SJCRH30 (cell line): ENCODE measurements around the gene BCKDHB. TPM values are rescaled to one million over a fixed set of nuclear protein-coding genes. Genes with fewer than 3 reads are reported as not detected.
A peak's percentile ranks its signal among the peaks of the same experiment; 100 is the strongest.

ENCODE experiments used
- DNase-seq, 2 experiments: peaks; one replicate each; pipeline ENCODE4 v3.0.0-alpha.2; 2015 to 2020
- H3K27ac ChIP-seq: fragments of 250-450 bp; sonication (Bioruptor Pico); 2 replicates; pipeline ENCODE4 v1.5.1; 2020; ENCODE audit warnings: mild to moderate bottlenecking, moderate library complexity
- H3K27me3 ChIP-seq: fragments of 250-450 bp; sonication (Bioruptor Pico); 2 replicates; pipeline ENCODE4 v1.5.1; 2020; ENCODE audit warnings: mild to moderate bottlenecking, moderate library complexity
- H3K36me3 ChIP-seq: fragments of 250-450 bp; sonication (Bioruptor Pico); 2 replicates; pipeline ENCODE4 v1.5.1; 2020; ENCODE audit warnings: mild to moderate bottlenecking, moderate library complexity
- H3K4me1 ChIP-seq: fragments of 250-450 bp; sonication (Bioruptor Pico); 2 replicates; pipeline ENCODE4 v1.5.1; 2020; ENCODE audit warnings: mild to moderate bottlenecking, moderate library complexity
- H3K4me3 ChIP-seq: fragments of 250-450 bp; sonication (Bioruptor Pico); 2 replicates; pipeline ENCODE4 v1.5.1; 2020; ENCODE audit warnings: mild to moderate bottlenecking, moderate library complexity
- H3K9me3 ChIP-seq: fragments of 250-450 bp; sonication (Bioruptor Pico); replicated peaks from 2 replicates; pipeline ENCODE4 v1.5.1; 2020; ENCODE audit warnings: mild to moderate bottlenecking, moderate library complexity
- total RNA-seq: library from RNA; depleted of rRNA; stranded (reverse); fragments of >200 nt; shearing (Covaris generic); gene quantifications from 2 replicates; pipeline ENCODE4 v1.2.3, GENCODE V29; 2014

Gene BCKDHB
- total RNA-seq, 1 experiment from 2014 or later, result 26.8 TPM

DNA sequence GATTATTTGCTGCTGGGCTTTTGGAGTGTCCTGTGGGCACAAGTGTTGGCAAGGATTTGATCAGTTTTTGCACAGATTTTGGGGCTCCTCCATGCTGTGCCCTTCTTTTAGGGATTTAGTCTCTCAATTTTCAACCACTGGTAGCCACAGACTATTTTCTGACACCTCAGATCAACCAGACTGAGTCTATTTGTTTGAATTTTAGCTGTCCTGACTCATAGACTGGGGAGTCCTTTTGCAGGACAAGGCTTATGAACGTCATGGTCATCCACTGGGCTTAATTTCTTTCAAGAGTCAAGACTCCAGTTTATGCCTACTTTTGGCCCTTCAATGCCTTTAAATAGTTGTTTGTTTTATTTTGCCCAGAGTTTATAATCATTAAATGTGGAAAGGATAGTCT, 59.3 kb downstream of the BCKDHB start:
- H3K4me1 ChIP-seq, result peaks cover 19% of the 10 kb centered on the region
- H3K9me3 ChIP-seq, result no peaks in the 10 kb centered on the region
- H3K4me3 ChIP-seq, result no peak overlapping the region
- peaks cover 12% of the 10 kb centered on the region for H3K36me3 ChIP-seq
- no peak for DNase-seq
- H3K27me3 ChIP-seq, result no peaks in the 10 kb centered on the region
- peak overlapping the region; percentile 51 for H3K27ac ChIP-seq

DNA sequence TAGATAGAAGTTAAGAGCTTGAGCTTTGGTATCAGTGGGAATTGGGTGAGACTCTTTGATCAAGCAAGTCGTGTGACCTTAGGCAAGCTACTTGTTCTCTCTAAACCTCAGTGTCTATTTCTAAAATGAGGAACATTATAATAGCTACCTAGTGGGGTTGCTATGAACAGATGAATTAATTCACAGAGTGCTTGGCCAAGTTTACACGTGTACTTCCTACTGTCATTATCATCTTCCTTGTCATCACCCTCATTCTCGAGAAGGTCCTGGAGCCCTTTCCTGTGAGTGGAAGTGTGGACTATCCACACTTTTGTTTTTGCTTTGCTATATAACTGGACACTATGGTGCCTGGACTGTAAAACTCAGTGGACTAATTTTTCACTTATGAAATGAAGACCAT, 64.0 kb downstream of the BCKDHB start:
- no peak overlapping the region for H3K27ac ChIP-seq
- H3K4me3 ChIP-seq, result no peak overlapping the region
- no peak for DNase-seq
- no peaks in the 10 kb centered on the region for H3K27me3 ChIP-seq
- peaks cover 25% of the 10 kb centered on the region for H3K36me3 ChIP-seq
- H3K9me3 ChIP-seq, result no peaks in the 10 kb centered on the region
- H3K4me1 ChIP-seq, result peaks cover 7% of the 10 kb centered on the region

DNA sequence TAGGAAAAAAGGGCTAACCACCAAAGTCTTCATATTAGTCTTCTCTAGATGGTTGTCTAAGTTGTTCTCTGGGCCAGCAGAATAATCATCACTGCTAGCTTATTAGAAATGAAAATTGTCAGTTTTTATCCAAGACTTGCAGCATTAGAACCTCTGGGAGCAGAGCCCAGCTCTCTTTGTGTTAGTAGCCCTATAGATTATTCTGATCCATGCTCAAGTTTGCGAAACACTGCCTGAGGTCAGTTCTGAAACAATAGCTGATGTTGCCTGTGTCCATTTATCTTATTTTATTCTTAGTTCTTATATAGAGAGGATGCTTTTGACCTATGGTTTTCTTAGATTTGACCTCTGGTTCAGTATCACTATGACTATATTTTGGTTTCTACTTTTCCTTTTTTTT, 66.9 kb downstream of the BCKDHB start:
- Histone ChIP-seq H3K9me3 (no peaks in the 10 kb centered on the region), H3K4me3 (no peak overlapping the region), H3K27ac (no peak overlapping the region), H3K4me1 (no peaks in the 10 kb centered on the region), H3K27me3 (no peaks in the 10 kb centered on the region), H3K36me3 (peaks cover 20% of the 10 kb centered on the region; the same call in 1 of the 2 replicates)
- DNase-seq, result no peak

DNA sequence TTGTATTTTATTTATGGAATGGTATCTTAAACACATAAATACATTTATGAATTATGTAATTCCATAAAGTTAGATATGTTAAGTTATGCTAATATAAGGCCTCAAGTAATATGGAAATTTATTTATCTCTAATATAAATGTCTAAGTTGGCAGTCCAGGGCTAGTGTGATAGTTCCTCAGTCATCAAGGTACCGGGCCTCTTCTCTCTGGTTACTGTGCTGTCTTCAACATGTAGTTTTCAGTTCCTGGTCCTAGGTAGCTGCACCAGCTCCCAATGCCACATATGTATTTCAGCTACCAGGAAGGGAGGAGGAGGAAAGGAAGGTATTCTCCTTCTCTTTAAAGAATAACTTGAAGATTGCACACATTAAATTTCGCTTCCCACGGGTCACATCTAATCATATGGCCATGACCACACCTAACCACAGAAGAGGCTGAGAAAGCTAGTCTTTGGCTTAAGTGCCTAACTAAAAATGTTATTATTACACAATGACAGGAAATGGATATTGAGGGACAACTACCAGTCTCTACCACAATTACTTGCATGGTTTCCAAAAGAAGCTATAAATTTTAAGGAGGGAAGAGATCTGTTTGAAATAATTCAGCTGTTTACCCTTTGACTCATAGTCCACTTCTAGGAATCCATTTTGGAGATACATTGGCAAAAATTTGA, 68.6 kb downstream of the BCKDHB start:
- Histone ChIP-seq H3K9me3 (no peaks in the 10 kb centered on the region), H3K4me1 (no peaks in the 10 kb centered on the region), H3K27me3 (no peaks in the 10 kb centered on the region), H3K4me3 (no peak overlapping the region), H3K27ac (no peak overlapping the region), H3K36me3 (peaks cover 20% of the 10 kb centered on the region)
- DNase-seq, result no peak

DNA sequence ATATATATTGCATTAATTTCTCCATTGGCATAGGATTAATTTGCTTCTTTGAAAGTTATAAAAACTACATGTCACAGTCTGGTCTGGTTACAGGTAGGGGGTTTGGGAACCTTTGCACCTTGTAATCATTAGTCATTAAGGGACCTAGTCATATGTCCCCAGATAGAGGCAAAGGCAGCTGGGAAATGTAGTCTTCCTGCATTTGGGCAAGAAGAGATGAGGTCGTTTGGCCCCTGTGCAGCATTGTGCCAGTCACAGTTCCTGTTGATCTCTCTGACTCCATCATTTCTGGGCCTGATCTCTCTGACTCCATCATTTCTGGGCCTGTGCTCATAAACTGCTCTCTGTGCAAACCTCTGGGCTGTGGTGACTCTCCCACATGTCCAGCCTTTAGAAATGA, 73.2 kb downstream of the BCKDHB start:
- Histone ChIP-seq H3K27ac (no peak overlapping the region), H3K4me1 (peaks cover 13% of the 10 kb centered on the region), H3K27me3 (no peaks in the 10 kb centered on the region), H3K36me3 (peaks cover 6% of the 10 kb centered on the region), H3K4me3 (no peak overlapping the region), H3K9me3 (no peaks in the 10 kb centered on the region)
- DNase-seq, result no peak

DNA sequence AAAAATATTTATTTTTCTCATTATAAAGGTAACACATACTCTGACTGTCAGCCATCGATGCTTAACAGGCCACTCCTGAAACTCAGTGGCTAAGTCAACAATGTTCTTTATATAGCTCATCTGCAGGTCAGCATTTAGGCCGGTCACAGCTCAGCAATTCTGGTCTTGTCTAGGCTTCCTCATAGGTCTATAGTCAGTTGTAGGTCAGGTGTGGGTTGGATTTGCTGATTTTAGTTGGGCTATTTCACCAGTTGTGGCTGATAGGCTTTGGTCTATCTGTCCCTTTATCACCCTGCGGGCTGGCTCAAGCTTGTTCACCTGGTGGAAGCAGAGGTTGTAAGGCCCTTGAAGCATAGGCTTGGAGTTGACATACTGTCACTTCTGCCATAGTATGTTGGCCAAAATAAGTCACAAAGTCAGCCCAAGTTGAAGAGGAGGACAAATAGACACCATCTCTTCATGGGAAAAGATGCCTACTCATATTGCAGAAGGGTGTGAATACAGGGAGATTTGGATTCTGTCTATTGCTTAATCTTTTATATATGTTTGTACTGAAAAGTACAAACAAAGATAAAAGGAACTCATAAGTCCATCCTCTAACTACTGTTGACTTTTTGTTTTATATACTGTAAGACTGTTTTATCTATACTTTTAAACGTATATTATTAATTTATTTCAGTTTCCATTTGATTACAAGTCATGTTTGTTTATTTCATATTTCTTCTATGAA, 75.0 kb downstream of the BCKDHB start:
- Histone ChIP-seq H3K9me3 (no peaks in the 10 kb centered on the region), H3K27ac (no peak overlapping the region), H3K36me3 (no peaks in the 10 kb centered on the region; the same call in none of the 2 replicates), H3K27me3 (no peaks in the 10 kb centered on the region), H3K4me1 (peaks cover 13% of the 10 kb centered on the region), H3K4me3 (no peak overlapping the region)
- DNase-seq, result no peak

DNA sequence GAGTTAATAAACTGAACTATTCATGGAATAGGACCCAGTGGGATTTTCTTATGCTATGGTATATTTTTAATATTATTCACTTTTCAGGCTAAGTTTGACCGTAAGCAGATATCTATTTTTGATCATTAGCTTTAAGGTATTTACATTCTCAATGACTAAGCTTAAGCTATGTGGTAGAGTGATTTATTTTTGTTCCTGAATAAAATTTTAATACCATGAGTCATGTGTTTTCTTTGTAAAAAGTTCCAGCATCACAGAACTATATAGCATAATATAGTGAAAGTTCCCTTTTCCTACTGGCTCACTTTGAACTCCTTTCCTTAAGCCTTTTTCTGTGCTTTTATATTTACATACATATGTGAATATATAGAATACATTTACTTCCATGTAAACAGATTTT, 75.8 kb downstream of the BCKDHB start:
- Histone ChIP-seq H3K36me3 (no peaks in the 10 kb centered on the region; the same call in none of the 2 replicates), H3K27ac (no peak overlapping the region), H3K4me1 (peaks cover 13% of the 10 kb centered on the region), H3K9me3 (no peaks in the 10 kb centered on the region), H3K4me3 (no peak overlapping the region), H3K27me3 (no peaks in the 10 kb centered on the region)
- DNase-seq, result no peak

DNA sequence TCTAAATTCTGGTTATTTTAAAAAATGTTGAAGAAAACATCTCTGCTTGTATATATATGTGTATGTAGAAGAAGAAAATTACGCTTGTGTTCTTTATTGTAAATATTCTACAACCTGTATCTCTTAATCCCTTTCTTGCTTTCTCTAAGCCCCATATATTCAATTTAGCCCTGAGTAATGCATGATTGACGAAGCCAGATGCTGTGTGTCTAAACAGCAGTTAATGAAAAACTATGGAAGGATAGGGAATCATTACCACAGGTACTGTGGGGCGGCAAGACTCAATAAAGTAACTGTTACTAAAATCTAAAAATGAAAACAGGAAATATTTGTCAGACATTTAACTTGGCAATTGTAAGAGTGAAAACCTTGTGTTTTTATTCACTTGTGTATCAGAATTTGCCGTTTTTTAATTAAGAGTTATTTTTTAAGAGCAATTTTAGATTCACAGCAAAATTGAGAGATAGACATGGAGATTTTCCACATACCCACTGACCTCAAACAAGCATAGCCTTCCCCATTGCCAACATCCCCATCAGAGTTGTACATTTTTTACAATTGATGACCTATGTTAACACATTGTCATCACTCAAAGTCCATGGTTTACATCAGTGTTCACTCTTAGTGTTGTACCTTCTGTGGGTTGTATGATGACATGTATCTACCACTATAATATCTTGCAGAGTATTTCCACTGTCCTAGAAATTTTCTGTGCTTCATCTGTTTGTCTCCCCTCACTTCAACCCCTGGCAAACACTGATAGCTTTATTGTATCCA, 76.7 kb downstream of the BCKDHB start:
- Histone ChIP-seq H3K36me3 (no peaks in the 10 kb centered on the region; the same call in none of the 2 replicates), H3K27ac (no peak overlapping the region), H3K4me3 (no peak overlapping the region), H3K27me3 (no peaks in the 10 kb centered on the region), H3K9me3 (no peaks in the 10 kb centered on the region), H3K4me1 (peaks cover 13% of the 10 kb centered on the region)
- peak; percentile 45 to 72 for DNase-seq

DNA sequence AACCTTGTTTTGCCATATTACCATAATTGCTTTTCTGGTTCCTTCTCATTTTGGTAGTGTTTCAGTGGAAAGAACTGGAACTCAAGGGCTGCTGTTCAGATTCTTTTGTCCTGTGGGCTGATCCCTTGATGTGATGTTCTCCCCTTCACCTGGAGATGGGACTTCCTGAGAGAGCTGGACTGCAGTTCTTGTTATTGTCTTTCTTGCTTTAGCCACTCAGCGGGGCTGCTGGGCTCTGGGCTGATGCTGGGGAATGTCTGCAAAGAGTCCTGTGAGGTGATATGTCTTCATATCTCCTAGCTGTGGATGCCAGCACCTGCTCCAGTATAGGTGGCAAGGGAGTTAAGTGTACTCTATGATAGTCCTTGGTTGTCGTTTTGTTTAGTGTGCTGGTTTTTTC, 79.0 kb downstream of the BCKDHB start:
- Histone ChIP-seq H3K9me3 (no peaks in the 10 kb centered on the region), H3K27ac (no peak overlapping the region), H3K27me3 (no peaks in the 10 kb centered on the region), H3K36me3 (no peaks in the 10 kb centered on the region), H3K4me3 (no peak overlapping the region), H3K4me1 (peaks cover 13% of the 10 kb centered on the region)
- no peak for DNase-seq

DNA sequence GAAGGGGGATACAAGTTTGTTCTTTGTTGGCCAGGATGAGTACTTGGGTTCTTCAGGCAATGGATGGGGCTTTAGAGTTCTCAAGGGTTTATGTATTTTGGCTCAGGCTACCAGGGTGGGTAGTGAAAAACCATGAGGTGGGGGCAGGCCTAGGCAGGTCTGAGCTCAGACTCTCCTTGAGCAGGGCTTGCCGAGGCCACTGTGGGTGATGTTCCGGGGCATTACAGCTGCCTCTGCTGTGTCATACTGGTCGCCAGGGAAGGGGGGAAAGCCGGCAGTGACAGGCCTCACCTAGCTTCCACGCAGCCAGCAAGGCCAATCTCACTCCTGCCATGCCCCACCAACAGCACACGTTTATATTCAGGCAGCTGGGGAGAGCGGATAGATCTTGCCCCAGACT, 79.6 kb downstream of the BCKDHB start:
- Histone ChIP-seq H3K4me3 (no peak overlapping the region), H3K27me3 (no peaks in the 10 kb centered on the region), H3K4me1 (peaks cover 13% of the 10 kb centered on the region), H3K9me3 (no peaks in the 10 kb centered on the region), H3K27ac (no peak overlapping the region), H3K36me3 (no peaks in the 10 kb centered on the region)
- no peak for DNase-seq

DNA sequence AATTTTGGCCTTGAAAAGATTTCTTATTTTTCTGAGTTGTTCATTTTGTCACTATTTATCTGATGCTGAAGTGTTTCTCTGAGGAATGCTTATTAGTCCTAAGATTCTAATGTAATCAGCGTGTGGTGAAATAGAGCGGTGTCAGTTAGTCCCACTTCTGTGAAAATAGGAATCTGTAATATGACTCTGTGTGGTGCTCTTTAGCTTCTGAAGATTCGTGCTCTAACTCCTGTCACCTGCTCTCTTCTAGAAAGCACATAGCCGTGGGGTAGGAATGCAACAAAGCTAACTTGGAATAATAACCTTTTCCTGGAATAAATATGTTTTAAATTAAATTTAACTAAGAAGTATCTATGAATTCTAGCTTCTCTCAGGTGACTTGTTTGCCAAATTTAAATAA, 90.4 kb downstream of the BCKDHB start:
- H3K9me3 ChIP-seq, result no peaks in the 10 kb centered on the region
- 0 out of 2 replicates have a peak, but pooled peaks cover 3% of the 10 kb centered on the region for H3K36me3 ChIP-seq
- DNase-seq, result no peak
- H3K4me3 ChIP-seq, result no peak overlapping the region
- H3K27me3 ChIP-seq, result no peaks in the 10 kb centered on the region
- H3K27ac ChIP-seq, result no peak overlapping the region
- H3K4me1 ChIP-seq, result no peaks in the 10 kb centered on the region

DNA sequence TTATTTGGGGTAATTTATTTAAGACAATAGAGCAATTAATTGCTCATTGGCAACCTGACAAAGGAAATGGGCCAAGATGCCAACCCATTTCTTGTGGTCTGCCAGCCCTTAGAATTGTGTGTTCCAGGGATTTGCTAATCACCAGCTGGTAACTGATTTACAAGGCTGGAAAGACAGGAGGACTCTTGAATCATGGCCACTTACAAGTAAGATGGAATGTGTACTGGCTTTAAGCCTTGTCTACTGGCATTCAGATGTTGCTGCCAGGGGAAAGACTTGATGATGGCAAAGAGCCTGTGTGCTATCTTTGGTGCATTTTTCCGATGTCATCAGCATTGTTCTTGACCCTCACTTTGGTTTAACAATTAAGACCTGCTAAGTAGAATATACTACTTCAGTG, 91.0 kb downstream of the BCKDHB start:
- Histone ChIP-seq H3K9me3 (no peaks in the 10 kb centered on the region), H3K4me3 (no peak overlapping the region), H3K4me1 (no peaks in the 10 kb centered on the region), H3K36me3 (0 out of 2 replicates have a peak, but pooled peaks cover under 1% of the 10 kb centered on the region), H3K27me3 (no peaks in the 10 kb centered on the region), H3K27ac (no peak overlapping the region)
- no peak for DNase-seq

DNA sequence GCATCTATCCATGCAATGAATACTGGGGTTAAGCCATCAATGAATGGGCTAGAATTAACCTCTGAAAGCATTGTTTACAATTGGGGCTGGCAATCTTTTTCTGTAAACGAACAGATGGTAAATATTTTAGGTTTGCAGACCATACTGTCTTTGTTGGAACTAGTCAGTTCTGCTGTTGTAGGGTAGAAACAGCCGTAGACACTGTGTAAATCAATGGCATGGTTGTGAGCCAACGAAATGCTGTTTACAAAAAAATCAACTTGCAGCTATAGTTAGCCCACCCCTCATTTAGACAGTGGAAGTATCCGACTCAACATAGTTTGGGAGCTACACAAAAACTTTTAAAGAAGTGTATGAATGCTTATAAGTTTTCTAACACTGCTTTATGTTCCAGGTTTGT, 91.5 kb downstream of the BCKDHB start:
- H3K9me3 ChIP-seq, result no peaks in the 10 kb centered on the region
- H3K27ac ChIP-seq, result no peak overlapping the region
- H3K4me1 ChIP-seq, result no peaks in the 10 kb centered on the region
- H3K27me3 ChIP-seq, result no peaks in the 10 kb centered on the region
- no peak overlapping the region for H3K4me3 ChIP-seq
- H3K36me3 ChIP-seq, result peaks cover 3% of the 10 kb centered on the region; the same call in 1 of the 2 replicates
- no peak for DNase-seq

DNA sequence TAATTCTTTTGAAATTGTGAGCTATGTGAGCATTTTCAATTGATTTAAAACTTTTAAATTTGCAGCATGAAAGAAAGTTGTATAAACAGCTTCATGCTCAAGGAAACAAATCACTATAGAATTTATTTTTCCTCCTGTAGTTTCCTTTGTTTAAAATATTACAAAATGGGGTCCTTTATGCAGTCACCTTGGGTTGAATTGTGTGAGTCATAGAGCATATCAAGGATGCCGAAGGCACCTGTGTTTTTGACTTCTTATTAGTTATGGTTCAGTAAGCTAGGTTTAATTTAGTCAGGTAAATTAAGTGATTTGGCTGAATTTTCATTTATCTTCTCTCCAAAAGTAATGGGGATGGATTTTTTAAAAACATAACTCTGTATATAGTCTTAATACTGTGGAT, 96.8 kb downstream of the BCKDHB start:
- peaks cover 23% of the 10 kb centered on the region for H3K36me3 ChIP-seq
- no peak overlapping the region for H3K27ac ChIP-seq
- no peak for DNase-seq
- H3K9me3 ChIP-seq, result no peaks in the 10 kb centered on the region
- no peaks in the 10 kb centered on the region for H3K4me1 ChIP-seq
- H3K4me3 ChIP-seq, result no peak overlapping the region
- no peaks in the 10 kb centered on the region for H3K27me3 ChIP-seq

DNA sequence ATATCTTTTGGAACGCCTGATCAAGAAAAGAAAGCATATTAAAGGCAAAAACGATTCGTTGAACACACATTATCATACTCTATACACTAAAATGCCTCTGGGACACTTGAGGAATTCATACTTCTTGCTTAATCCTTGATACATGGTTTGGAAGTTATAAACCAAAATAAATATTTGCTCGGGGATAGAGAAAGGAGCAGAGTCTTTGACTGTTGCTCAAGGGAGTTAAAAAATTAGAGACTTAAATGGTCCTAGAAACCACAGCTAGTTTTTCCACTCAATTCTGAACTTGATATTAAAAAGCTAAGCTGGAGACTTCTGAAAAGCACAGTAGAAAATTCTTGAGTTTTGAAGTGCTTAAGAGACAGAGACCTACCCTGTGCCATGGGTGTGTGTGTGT, 98.9 kb downstream of the BCKDHB start:
- H3K4me3 ChIP-seq, result no peak overlapping the region
- DNase-seq, result no peak
- no peaks in the 10 kb centered on the region for H3K27me3 ChIP-seq
- H3K4me1 ChIP-seq, result no peaks in the 10 kb centered on the region
- peaks cover 23% of the 10 kb centered on the region for H3K36me3 ChIP-seq
- no peak overlapping the region for H3K27ac ChIP-seq
- no peaks in the 10 kb centered on the region for H3K9me3 ChIP-seq
